ENCODE data around the gene LRP5.
A peak's percentile ranks its signal among the peaks of the same experiment; 100 is the strongest.

LRP5 gene

GRCh38 chr11:68312117-68312779 is at the start of gene LRP5:
LRP5 (plus strand) TSS chr11:68312591; CDS start chr11:68312715, 124 bp downstream.
- peak; percentile 90 for DNase-seq (ENCODE audit: low spot score)

GRCh38 chr11:68263444-68264035 is 48.9 kb upstream of the LRP5 start:
- no peak for DNase-seq (ENCODE audit: low spot score)

GRCh38 chr11:68264244-68264643 is 48.1 kb upstream of the LRP5 start:
- DNase-seq (ENCODE audit: low spot score), result no peak

- DNase-seq (ENCODE audit: low spot score), result no peak
Measured at GRCh38 chr11:68264741-68265540, 47.5 kb upstream of the LRP5 start.

- no peak for DNase-seq (ENCODE audit: low spot score)
Measured at GRCh38 chr11:68266121-68266891, 46.1 kb upstream of the LRP5 start.

GRCh38 chr11:68266936-68267880 is 45.2 kb upstream of the LRP5 start:
- no peak for DNase-seq (ENCODE audit: low spot score)

- DNase-seq (ENCODE audit: low spot score), result no peak
Measured at GRCh38 chr11:68267881-68268240, 44.5 kb upstream of the LRP5 start.

GRCh38 chr11:68269414-68270081 is 42.8 kb upstream of the LRP5 start:
- DNase-seq (ENCODE audit: low spot score), result no peak

- no peak for DNase-seq (ENCODE audit: low spot score)
Measured at GRCh38 chr11:68270196-68271022, 42.0 kb upstream of the LRP5 start.

- DNase-seq (ENCODE audit: low spot score), result peak; percentile 86
Measured at GRCh38 chr11:68271023-68271780, 41.2 kb upstream of the LRP5 start.

- peak; percentile 99 for DNase-seq (ENCODE audit: low spot score)
Measured at GRCh38 chr11:68271781-68272608, 40.4 kb upstream of the LRP5 start, which contains the start of gene C11orf24. C11orf24 (minus strand) TSS chr11:68271973; CDS start chr11:68263767, 8,206 bp downstream.

- no peak for DNase-seq (ENCODE audit: low spot score)
Measured at GRCh38 chr11:68273026-68273738, 39.2 kb upstream of the LRP5 start.

- no peak for DNase-seq (ENCODE audit: low spot score)
Measured at GRCh38 chr11:68274306-68274705, 38.1 kb upstream of the LRP5 start.

- DNase-seq (ENCODE audit: low spot score), result no peak
Measured at GRCh38 chr11:68275721-68276507, 36.5 kb upstream of the LRP5 start.

GRCh38 chr11:68276861-68277260 is 35.5 kb upstream of the LRP5 start:
- no peak for DNase-seq (ENCODE audit: low spot score)

- DNase-seq (ENCODE audit: low spot score), result no peak
Measured at GRCh38 chr11:68279676-68280075, 32.7 kb upstream of the LRP5 start.

Measured in D341Med (cell line).